NCI-H526 (cell line): ENCODE results near the gene PIF1.
"Not testable (repeated sequence)": the region's sequence is repeated elsewhere in the genome, so short reads cannot be mapped to it uniquely, and the experiment has no call there.

Source experiments
- DNase-seq, 2 experiments: peaks; one replicate each; lab custom pipeline; 2025; lab: John Stamatoyannopoulos, UW

The PIF1 gene

GRCh38 chr15:64809649-64810496, 15.6 kb downstream of the PIF1 start:
- peak; percentile 32 to 83 for DNase-seq

- DNase-seq = no peak
Measured at GRCh38 chr15:64808785-64809453, 16.5 kb downstream of the PIF1 start.

GRCh38 chr15:64807751-64808222, 17.7 kb downstream of the PIF1 start:
- DNase-seq = no peak

DNA sequence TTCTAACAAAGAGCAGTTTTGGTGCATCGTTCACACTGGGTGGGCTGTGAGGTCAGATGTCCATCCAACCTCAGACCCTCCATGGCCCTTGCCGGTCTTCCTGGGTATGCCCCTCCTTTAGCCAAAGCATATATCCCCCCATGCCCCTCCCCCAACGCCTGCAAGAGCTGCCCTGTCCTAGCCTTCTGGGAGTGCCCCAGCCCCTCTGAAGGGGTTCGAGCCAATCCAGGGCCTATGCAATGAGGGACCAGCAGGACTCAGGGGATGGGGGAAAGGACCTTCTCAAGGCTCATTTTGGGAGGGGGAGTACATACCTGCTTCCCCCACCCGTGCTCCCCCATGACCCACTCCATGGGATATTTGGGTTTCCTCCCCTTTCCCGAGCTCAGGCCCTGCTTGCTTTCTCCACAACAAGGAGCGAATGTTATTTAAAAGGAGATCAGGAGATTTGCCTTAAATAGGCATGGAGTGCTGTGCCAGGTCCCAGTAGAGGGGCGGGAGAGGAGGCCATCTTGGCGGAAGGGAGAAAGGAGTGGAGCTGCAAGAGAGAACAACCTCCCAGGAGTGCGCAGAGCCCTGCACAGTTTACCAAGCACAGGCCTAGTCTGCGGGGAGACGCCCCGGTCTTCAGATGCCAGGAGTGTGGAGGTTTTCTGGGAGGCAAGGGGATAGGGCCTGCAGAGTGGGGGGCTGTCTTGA, 18.2 kb downstream of the PIF1 start:
- no peak for DNase-seq

DNA sequence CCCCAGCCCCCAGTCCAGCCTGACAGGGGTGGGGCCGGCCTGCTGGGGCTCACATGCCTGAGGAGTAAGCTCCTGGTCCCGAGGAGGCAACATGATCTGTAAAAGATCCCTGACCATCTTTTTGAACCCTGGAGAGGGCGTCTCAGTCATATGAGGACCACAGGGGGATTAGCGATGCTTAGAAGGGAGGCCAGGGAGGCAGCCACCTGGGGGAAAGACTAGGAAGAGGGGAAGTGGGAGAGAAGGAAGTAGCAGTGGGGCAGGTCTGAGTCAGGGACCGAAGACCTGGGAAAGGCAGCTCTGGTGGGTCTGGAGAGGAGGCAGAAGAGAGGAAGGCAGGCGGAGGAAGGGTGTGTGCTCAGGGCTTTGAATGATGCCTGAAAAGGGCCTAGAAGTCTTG, 18.9 kb downstream of the PIF1 start:
- DNase-seq = no peak

DNA sequence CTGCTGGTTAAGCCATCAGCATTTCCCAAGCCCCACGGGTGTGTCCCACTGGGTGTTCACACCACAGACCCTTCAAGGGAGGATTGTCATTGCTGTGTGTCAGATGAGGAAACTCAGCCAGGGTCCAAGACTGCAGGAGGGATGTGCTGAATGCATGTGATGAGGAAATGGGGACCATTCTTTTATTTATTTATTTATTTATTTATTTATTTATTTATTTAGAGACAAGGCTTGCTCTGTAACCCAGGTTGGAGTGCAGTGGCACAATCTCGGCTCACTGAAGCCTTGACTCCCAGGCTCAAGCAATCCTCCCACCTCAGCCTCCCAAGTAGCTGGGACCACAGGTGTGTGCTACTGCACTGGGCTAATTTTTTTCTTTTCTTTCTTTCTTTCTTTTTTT, 20.8 kb downstream of the PIF1 start:
- DNase-seq = no peak

- DNase-seq = no peak
Measured at GRCh38 chr15:64803526-64803925, 21.9 kb downstream of the PIF1 start.

GRCh38 chr15:64800476-64800875, 25.0 kb downstream of the PIF1 start:
- DNase-seq = no peak

GRCh38 chr15:64798905-64799304, 26.5 kb downstream of the PIF1 start:
- DNase-seq = not testable (repeated sequence)

DNA sequence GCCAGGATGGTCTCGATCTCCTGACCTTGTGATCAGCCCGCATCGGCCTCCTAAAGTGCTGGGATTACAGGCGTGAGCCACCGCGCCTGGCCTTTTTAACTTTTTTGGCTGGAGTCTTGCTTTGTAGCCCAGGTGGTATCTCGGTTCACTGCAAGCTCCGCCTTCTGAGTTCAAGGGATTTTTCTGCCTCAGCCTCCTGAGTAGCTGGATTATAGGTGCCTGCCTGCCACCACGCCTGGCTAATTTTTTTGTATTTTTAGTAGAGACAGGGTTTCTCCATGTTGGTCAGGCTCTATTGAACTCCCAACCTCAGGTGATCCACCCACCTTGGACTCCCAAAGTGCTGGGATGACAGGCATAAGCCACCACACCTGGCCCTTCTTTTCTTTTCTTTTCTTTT, 29.5 kb downstream of the PIF1 start:
- DNase-seq = not testable (repeated sequence)

- not testable (repeated sequence) for DNase-seq
Measured at GRCh38 chr15:64795299-64795698, 30.1 kb downstream of the PIF1 start.

DNA sequence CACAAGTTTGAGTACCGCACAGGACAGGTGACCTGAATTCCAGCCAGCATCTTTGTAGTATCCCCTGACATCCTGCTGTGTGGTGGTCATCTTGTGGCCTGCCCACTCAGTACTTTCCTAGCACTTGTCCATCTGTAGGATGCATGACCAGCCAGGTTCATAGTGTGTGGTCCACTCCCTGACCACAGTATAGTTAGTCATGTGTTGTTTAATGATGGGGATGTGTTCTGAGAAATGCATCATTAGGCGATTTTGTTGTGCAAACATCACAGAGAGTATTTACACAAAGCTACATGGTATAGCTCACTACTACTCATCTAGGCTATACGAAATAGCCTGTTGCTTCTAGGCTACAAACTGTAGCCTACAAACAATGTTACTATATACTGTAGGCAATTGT, 33.2 kb downstream of the PIF1 start:
- DNase-seq = no peak

GRCh38 chr15:64791401-64791800, 34.0 kb downstream of the PIF1 start:
- no peak for DNase-seq

DNA sequence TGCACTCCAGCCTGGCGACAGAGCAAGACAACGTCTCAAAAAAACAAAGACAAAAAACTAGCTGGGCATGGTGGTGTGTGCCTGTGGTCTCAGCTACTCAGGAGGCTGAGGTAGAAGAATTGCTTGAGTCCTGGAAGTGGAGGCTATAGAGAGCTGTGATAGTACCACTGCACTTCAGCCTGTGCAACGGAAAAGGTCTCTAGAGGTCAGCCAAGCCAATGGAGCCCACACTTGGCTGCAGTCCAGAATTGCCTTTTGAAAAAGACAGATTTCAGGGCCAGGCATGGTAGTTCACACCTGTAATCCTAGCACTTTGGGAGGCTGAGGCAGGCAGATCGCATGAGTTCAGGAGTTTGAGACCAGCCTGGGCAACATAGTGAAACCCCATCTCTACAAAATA, 41.7 kb downstream of the PIF1 start:
- DNase-seq = no peak

DNA sequence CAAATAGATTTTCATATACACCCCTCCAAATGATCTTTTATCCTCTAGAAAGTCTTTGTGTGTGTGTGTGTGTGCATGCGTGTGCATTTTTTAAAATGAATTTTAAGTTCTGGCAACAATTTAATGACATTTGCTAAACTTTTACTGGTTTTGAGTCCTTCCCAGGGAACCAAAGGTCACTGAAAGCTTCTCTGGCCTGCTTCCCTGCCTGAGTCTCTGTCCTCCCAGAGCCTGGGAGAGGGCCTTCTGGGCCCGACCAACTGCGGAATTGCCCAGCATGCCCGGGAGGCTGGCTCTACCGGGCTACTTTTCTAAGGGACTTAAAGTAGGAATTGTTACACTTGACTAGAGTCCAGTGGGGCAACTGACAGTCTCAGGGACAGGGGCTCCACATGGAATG, 42.7 kb downstream of the PIF1 start:
- no peak for DNase-seq

DNA sequence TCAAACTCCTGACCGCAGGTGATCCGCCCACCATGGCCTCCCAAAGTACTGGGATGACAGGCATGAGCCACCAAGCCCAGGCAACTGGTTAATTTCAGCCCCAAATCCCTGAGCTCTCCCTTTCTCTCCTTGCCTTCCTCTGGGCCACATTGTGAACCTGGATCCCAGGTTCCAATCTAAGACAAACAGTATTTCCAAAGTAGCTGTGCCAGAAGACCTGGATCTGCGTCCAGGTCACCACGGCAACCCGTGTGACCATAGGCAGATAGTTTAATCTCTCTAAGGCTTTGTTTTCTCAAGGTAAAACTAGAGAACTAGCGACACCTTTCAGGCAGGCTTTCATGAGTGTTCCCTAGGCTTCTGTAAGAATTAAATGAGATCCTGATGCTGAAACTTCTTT, 44.1 kb downstream of the PIF1 start:
- no peak for DNase-seq

GRCh38 chr15:64780600-64781156, 44.8 kb downstream of the PIF1 start:
- DNase-seq = no peak

DNA sequence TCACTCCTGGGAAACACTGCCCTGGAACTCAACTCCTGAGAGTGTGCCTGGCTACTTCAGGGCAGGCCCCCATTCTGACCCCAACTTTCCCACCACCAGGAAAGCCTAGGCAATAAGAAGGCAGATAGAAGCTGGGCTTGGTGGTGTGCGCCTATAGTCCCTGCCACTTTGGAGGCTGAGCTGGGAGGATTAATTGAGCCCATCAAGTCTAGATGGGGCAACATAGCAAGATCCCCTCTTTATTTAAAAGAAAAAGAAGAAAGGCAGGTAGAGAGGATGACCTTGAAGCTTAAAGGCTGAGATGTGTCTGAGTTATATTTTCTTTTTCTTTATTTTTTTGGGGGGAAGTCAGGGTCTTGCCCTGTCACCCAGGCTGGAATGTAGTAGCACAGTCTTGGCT, 45.8 kb downstream of the PIF1 start:
- DNase-seq = no peak

- DNase-seq = no peak
Measured at GRCh38 chr15:64779024-64779423, 46.4 kb downstream of the PIF1 start.

DNA sequence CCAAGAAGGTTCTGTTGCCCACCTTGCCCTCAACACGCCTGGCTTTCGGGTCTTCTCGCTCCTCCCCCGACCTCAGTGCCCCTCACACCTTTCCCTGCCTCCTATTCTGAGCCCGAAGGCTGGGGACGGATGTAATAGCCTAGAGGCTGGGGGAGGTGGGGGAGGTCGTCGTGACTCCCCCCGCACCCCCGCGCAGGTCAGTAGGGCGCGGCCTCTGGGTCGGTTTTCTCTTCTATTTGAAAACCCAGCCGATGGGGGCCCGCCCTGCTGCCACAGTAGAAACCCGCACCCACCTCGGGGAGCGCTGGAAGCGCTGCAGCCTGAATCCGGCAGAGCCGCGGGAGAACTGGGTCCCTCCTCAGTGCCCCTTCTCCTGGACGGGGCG, 49.1 kb downstream of the PIF1 start:
- no peak for DNase-seq

DNA sequence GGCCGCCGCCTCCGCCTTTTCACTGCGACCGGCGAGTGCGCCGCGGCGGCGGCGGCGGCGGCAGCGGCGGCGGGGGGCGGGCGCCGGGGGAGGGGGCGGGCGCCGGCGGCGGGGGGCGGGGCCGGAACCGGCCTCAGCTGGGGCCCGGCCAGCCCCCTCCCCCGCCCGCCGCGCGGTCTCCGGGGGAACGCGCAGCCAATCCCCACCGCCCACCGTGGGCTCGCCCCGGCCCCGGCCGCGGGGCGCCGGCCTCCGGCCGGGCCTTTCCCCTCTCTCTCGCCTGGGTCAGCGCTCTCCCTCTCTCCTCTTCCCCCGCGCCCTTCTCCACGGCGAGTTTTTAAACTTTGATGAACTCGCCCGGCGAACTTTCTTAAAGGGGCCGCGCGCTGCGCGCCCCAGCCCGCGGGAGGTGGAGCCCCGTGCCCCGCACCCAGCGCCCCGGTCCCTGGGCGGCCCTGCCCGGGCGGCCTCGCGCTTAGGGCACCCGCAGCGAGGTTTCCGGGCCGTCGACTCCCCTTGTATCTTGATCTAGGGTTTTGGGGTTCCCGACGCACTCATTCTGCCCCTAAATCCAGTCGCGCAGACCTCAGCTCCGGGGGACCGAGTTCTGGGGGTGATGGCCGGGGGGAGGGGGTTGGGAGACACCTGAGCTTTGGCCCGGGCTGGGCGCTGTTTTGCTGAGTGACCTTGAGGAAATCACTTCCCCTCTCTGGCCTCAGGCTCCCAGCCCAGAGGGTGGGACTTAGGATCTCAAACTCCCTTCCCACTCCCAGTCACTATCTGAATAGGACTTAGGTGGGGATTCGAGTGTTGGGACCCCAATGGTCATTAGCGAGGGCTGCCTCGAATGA, 49.7 kb downstream of the PIF1 start, which contains the start of gene RBPMS2:
Gene RBPMS2 (minus strand): TSS at position 39 of the 851 bp plus-strand sequence. CDS start 270 bp downstream, outside the sequence.
- no peak for DNase-seq
